ENCODE data around the gene ANO6. TPM values are rescaled to one million over a fixed set of nuclear protein-coding genes. Genes with fewer than 3 reads are reported as not detected.

Gene ANO6
- total RNA-seq, 1 donor from 2014 or later, result 64.1 TPM

DNA sequence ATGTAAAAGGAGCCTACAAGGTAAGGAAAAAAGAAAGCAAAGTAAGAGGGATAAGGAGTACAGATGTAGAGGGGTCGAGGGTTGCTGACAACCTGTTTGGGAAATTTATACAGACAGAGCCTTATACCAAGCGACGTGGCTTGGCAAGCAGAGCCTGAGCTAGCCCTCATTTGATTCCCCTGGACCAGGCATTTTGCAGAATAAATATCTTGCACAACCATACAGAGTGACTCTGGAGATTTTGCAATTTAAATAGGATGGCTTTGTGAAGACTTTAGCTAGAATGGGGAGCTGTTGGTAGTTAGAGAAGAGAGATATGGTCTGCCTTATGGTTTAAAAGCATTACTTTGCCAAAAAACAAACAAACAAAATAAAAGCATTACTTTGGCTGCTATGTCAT lies 11.1 kb upstream of the ANO6 start:
- no peak for ATAC-seq
- TF ChIP-seq, protein P1, sequence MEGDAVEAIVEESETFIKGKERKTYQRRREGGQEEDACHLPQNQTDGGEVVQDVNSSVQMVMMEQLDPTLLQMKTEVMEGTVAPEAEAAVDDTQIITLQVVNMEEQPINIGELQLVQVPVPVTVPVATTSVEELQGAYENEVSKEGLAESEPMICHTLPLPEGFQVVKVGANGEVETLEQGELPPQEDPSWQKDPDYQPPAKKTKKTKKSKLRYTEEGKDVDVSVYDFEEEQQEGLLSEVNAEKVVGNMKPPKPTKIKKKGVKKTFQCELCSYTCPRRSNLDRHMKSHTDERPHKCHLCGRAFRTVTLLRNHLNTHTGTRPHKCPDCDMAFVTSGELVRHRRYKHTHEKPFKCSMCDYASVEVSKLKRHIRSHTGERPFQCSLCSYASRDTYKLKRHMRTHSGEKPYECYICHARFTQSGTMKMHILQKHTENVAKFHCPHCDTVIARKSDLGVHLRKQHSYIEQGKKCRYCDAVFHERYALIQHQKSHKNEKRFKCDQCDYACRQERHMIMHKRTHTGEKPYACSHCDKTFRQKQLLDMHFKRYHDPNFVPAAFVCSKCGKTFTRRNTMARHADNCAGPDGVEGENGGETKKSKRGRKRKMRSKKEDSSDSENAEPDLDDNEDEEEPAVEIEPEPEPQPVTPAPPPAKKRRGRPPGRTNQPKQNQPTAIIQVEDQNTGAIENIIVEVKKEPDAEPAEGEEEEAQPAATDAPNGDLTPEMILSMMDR (IDR thresholded peaks at IDR 0.05), result no peak
- intact Hi-C loops (cut with DNase I), result no loop called here
- no peak overlapping the region for H3K4me3 ChIP-seq
- no peaks in the 10 kb centered on the region for H3K36me3 ChIP-seq
- H3K4me1 ChIP-seq, result peaks cover 26% of the 10 kb centered on the region
- H3K9me3 ChIP-seq, result no peaks in the 10 kb centered on the region
- no peak overlapping the region for H3K27ac ChIP-seq
- no peak for DNase-seq
- no peaks in the 10 kb centered on the region for H3K27me3 ChIP-seq (ENCODE audit: low read depth)

DNA sequence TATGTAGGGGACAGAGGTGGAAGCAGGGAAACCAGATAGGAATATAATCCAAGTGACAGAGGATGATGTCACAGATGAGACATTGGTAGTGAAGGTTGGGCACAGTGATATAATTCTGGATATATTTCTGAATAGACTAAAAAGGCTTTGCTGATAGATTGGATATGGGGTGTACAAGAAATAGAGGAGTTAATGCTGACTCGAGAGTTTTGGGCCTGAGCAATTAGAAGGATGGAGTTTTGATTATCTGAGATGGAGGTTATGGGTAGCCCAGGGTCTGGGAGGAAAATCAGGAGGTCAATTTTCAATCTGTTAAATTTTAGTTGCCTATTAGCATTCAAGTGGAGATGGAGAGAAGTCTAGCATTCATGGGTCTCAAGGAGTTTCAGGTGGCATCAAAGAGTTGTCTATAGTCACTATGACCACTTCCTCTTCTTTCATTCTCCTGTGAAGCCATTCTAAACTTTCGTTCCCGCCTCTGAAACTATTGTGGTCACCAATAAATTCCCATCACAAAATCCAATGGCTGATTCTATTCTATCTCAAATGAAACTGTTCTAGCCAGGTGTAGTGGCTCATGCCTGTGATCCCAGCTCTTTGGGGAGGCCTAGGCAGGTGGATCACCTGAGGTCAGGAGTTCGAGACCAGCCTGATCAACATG lies 10.6 kb upstream of the ANO6 start:
- Histone ChIP-seq H3K4me3 (peak overlapping the region; percentile 14), H3K4me1 (peaks cover 21% of the 10 kb centered on the region), H3K9me3 (no peaks in the 10 kb centered on the region), H3K27me3 (ENCODE audit: low read depth) (no peaks in the 10 kb centered on the region), H3K36me3 (no peaks in the 10 kb centered on the region), H3K27ac (no peak overlapping the region)
- TF ChIP-seq, protein P1 (IDR thresholded peaks at IDR 0.05), result no peak
- DNase-seq (no peak), ATAC-seq (no peak)
- intact Hi-C loops (cut with DNase I), result no loop called here

DNA sequence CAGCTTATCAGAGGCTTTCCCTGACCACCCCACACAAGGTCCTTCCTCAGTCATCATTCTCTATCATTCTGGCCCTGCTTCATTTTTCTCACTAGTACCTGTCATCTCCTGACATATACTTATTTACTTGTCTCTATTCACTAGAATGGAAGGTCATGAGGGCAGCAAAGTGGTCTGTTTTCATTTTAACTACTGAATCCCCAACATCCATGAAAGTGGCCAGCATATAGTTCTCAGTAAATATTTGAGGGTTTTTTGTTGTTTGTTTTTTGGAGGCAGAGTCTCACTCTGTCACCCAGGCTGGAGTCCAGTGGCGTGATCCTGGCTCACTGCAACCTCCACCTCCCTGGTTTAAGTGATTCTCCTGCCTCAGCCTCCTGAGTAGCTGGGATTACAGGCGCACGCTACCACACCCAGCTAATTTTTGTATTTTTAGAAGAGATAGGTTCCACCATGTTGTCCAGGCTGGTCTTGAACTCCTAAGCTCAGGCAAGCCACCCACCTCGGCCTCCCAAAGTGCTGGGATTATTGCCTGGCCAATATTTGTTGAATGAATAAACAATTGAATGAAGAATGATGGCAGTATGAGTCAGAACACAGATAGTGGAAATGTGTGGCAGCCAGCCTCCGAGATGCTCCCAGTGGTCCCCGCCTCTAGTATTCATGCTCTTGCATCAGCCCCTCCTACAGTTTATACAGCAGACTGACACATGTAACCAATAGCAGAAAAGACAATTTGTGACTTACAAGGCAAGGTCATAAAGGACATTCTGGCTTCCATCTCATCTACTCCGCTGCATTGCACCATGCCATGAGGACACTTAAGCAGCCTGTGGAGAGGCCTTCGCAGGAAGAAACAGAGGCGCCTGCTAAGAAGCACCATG lies 7.0 kb upstream of the ANO6 start:
- Histone ChIP-seq H3K27ac (no peak overlapping the region), H3K9me3 (no peaks in the 10 kb centered on the region), H3K4me3 (no peak overlapping the region), H3K36me3 (no peaks in the 10 kb centered on the region), H3K27me3 (ENCODE audit: low read depth) (no peaks in the 10 kb centered on the region), H3K4me1 (peaks cover 15% of the 10 kb centered on the region)
- DNase-seq (no peak), ATAC-seq (no peak)
- TF ChIP-seq, protein P1 (IDR thresholded peaks at IDR 0.05), result no peak
- intact Hi-C loops (cut with DNase I), result no loop called here

DNA sequence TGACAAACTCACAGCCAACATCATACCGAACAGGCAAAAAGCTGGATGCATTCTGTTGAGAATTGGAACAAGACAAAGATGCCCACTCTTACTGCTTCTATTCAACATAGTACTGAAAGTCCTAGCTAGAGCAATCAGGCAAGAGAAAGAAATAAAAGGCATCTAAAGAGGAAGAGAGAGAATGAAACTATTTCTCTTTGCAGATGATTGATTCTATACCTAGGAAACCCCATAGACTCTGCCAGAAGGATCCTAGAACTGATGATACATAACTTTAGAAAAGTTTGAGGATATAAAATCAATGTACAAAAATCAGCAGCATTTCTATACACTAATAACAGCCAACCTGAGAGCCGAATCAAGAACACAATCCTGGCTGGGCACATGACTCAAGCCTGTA lies 6.1 kb upstream of the ANO6 start:
- no peaks in the 10 kb centered on the region for H3K27me3 ChIP-seq (ENCODE audit: low read depth)
- no peak overlapping the region for H3K27ac ChIP-seq
- TF ChIP-seq, protein P1 (IDR thresholded peaks at IDR 0.05), result no peak
- H3K4me1 ChIP-seq, result peaks cover 15% of the 10 kb centered on the region
- no peaks in the 10 kb centered on the region for H3K9me3 ChIP-seq
- intact Hi-C loops (cut with DNase I), result no loop called here
- no peaks in the 10 kb centered on the region for H3K36me3 ChIP-seq
- no peak overlapping the region for H3K4me3 ChIP-seq
- DNase-seq, result no peak
- ATAC-seq, result no peak

DNA sequence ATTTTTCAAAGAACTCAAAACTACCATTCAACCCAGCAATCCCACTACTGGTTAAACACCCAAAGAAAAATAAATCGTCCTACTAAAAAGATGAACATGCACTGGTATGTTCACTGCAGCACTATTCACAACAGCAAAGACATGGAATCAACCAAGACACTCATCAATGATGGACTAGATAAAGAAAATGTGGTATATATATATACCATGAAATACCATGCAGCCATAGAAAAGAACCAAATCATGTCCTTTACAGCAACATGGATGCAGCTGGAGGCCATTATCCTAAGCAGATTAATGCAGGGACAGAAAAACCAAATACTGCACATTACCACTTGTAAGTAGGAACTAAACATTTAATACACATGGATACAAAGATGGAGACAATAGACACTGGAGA lies 3.8 kb upstream of the ANO6 start:
- peaks cover 4% of the 10 kb centered on the region for H3K4me1 ChIP-seq
- DNase-seq (no peak), ATAC-seq (no peak)
- no peak overlapping the region for H3K4me3 ChIP-seq
- H3K27me3 ChIP-seq (ENCODE audit: low read depth), result no peaks in the 10 kb centered on the region
- TF ChIP-seq, protein P1 (IDR thresholded peaks at IDR 0.05), result no peak
- H3K9me3 ChIP-seq, result no peaks in the 10 kb centered on the region
- H3K36me3 ChIP-seq, result no peaks in the 10 kb centered on the region
- H3K27ac ChIP-seq, result no peak overlapping the region
- intact Hi-C loops (cut with DNase I), result no loop called here

All from lower lobe of right lung (tissue), 2 donors.